H1 (cell line): Measurements from ENCODE around the gene NFKB1. TPM values are rescaled to one million over a fixed set of nuclear protein-coding genes. Genes with fewer than 3 reads are reported as not detected.

Source experiments
- CTCF ChIA-PET: fragments of 300-600 bp; sonication (Branson Sonifier 250); formaldehyde crosslinking; loops from one replicate; lab custom pipeline; 2021; ENCODE audit not compliant: partially characterized antibody; lab: Charles Lee
- POLR2A ChIA-PET: fragments of 300-600 bp; sonication (Branson Sonifier 250); formaldehyde crosslinking; loops from one replicate; lab custom pipeline; 2021; ENCODE audit warnings: inconsistent platforms; ENCODE audit not compliant: partially characterized antibody; lab: Charles Lee
- DNase-seq, 2 experiments: peaks; one replicate each; pipeline versions ENCODE4 v3.0.0 to v3.0.0-alpha.2; 2010 to 2022; ENCODE audit warnings: low spot score in 2 of 2, low read depth in 1 of 2, mixed read lengths in 1 of 2
- FAIRE-seq: peaks from 2 replicates; lab custom pipeline; 2011; peaks lifted over from hg19 to GRCh38; lab: Jason Lieb, UNC
- H2AFZ ChIP-seq: 2 replicates; pipeline ENCODE4 v1.8.1; 2012; ENCODE audit warnings: low read length, inconsistent platforms
- H2AK5ac ChIP-seq: 2 replicates; pipeline ENCODE4 v1.6.1; 2013; ENCODE audit warnings: low read depth, low read length
- H2BK120ac ChIP-seq: replicated peaks from 2 replicates; pipeline ENCODE3; 2013; ENCODE audit warnings: low read depth, low read length, inconsistent platforms
- H2BK12ac ChIP-seq: 2 replicates; pipeline ENCODE4 v1.6.1; 2013; ENCODE audit warnings: low read depth, low read length
- H2BK15ac ChIP-seq: 2 replicates; pipeline ENCODE4 v1.6.1; 2013; ENCODE audit warnings: low read length
- H2BK20ac ChIP-seq: 2 replicates; pipeline ENCODE4 v1.6.1; 2013; ENCODE audit warnings: low read length
- H2BK5ac ChIP-seq: 2 replicates; pipeline ENCODE4 v1.6.1; 2013; ENCODE audit warnings: low read depth, low read length
- H3K14ac ChIP-seq: 2 replicates; pipeline ENCODE4 v1.6.1; 2013; ENCODE audit warnings: inconsistent platforms; ENCODE audit not compliant: insufficient read length
- H3K18ac ChIP-seq: 2 replicates; pipeline ENCODE4 v1.6.1; 2013; ENCODE audit warnings: low read length; ENCODE audit errors: extremely low read depth
- H3K23ac ChIP-seq: 2 replicates; pipeline ENCODE4 v1.6.1; 2013; ENCODE audit warnings: inconsistent platforms; ENCODE audit not compliant: insufficient read length
- H3K23me2 ChIP-seq: 2 replicates; pipeline ENCODE4 v1.6.1; 2013; ENCODE audit warnings: low read depth, low read length
- H3K27ac ChIP-seq: 2 replicates; pipeline ENCODE4 v1.6.1; 2011; ENCODE audit warnings: low read depth, low read length, inconsistent platforms
- H3K27me3 ChIP-seq, 4 experiments: replicated peaks in 1 of 4; 1 replicate in 1 of 4; 2 replicates in 3 of 4; pipeline versions ENCODE4 v1.6.1 to v1.8.1; 2011 to 2013; ENCODE audit warnings: low read length in 3 of 4, mild to moderate bottlenecking in 3 of 4, inconsistent platforms in 2 of 4, mixed read lengths in 2 of 4, moderate library complexity in 1 of 4; ENCODE audit not compliant: control insufficient read depth in 3 of 4, insufficient read depth in 3 of 4; ENCODE audit errors: extremely low read depth in 1 of 4
- H3K36me3 ChIP-seq, 4 experiments: 2 replicates each; pipeline versions ENCODE4 v1.6.1 to v1.8.1; 2011 to 2013; ENCODE audit warnings: mild to moderate bottlenecking in 4 of 4, low read length in 3 of 4, moderate library complexity in 2 of 4, control low read depth in 1 of 4, inconsistent platforms in 1 of 4; ENCODE audit not compliant: insufficient read depth in 4 of 4, control insufficient read depth in 2 of 4
- H3K4ac ChIP-seq: replicated peaks from 2 replicates; pipeline ENCODE3; 2013; ENCODE audit warnings: low read length, low read depth, mixed read lengths, inconsistent platforms; ENCODE audit not compliant: insufficient read length
- H3K4me1 ChIP-seq, 4 experiments: replicated peaks in 1 of 4; 1 replicate in 1 of 4; 2 replicates in 3 of 4; pipeline versions ENCODE4 v1.6.1 to v1.8.1; 2011 to 2013; ENCODE audit warnings: low read length in 3 of 4, inconsistent platforms in 2 of 4, mixed read lengths in 1 of 4; ENCODE audit not compliant: insufficient read depth in 4 of 4, control insufficient read depth in 3 of 4
- H3K4me2 ChIP-seq, 2 experiments: 2 replicates each; pipeline versions ENCODE4 v1.6.1 to v1.8.1; 2011 to 2013; ENCODE audit warnings: low read depth in 2 of 2, low read length in 2 of 2, control low read depth in 1 of 2, inconsistent platforms in 1 of 2, mild to moderate bottlenecking in 1 of 2; ENCODE audit not compliant: insufficient read depth in 1 of 2
- H3K4me3 ChIP-seq, 4 experiments: fragments of 200-600, 300-600 bp in 1 of 4; sonication (generic), shearing (Covaris generic), sonication (Bioruptor Twin) in 1 of 4; 2 replicates each; pipeline versions ENCODE4 v1.5.1 to v1.8.1; 2011 to 2016; ENCODE audit warnings: low read length in 4 of 4, low read depth in 3 of 4, control low read depth in 2 of 4, inconsistent platforms in 2 of 4, mild to moderate bottlenecking in 2 of 4, mixed read lengths in 1 of 4, moderate library complexity in 1 of 4; ENCODE audit not compliant: insufficient read depth in 2 of 4; ENCODE audit errors: extremely low read depth in 1 of 4
- H3K56ac ChIP-seq: replicated peaks from 2 replicates; pipeline ENCODE3; 2013; ENCODE audit warnings: low read depth, mild to moderate bottlenecking, mixed read lengths, low read length, inconsistent platforms; ENCODE audit not compliant: insufficient read length
- H3K79me1 ChIP-seq: 2 replicates; pipeline ENCODE4 v1.6.1; 2013; ENCODE audit warnings: low read depth, low read length, control low read depth
- H3K79me2 ChIP-seq, 2 experiments: 2 replicates each; pipeline versions ENCODE4 v1.6.1 to v1.8.1; 2012 to 2013; ENCODE audit warnings: low read length in 2 of 2, mild to moderate bottlenecking in 2 of 2, inconsistent platforms in 1 of 2; ENCODE audit not compliant: insufficient read depth in 2 of 2, control insufficient read depth in 1 of 2
- H3K9ac ChIP-seq, 4 experiments: replicated peaks in 1 of 4; 1 replicate in 1 of 4; 2 replicates in 3 of 4; pipeline versions ENCODE4 v1.6.1 to v1.8.1; 2011 to 2013; ENCODE audit warnings: low read depth in 3 of 4, low read length in 3 of 4, control low read depth in 2 of 4, mild to moderate bottlenecking in 2 of 4, moderate library complexity in 2 of 4, inconsistent platforms in 1 of 4; ENCODE audit errors: extremely low read depth in 1 of 4
- H3K9me3 ChIP-seq, 2 experiments: 2 replicates each; pipeline versions ENCODE4 v1.6.1 to v1.8.1; 2012 to 2013; ENCODE audit warnings: mild to moderate bottlenecking in 2 of 2, moderate library complexity in 2 of 2, control low read depth in 1 of 2, inconsistent platforms in 1 of 2, low read depth in 1 of 2, low read length in 1 of 2, mixed read lengths in 1 of 2; ENCODE audit not compliant: insufficient read depth in 2 of 2
- H4K20me1 ChIP-seq, 2 experiments: replicated peaks in 1 of 2; 2 replicates each; pipeline versions ENCODE3 to v1.8.1; 2011 to 2013; ENCODE audit warnings: inconsistent platforms in 2 of 2, low read length in 2 of 2, mild to moderate bottlenecking in 1 of 2; ENCODE audit not compliant: insufficient read depth in 2 of 2, control insufficient read depth in 1 of 2
- H4K5ac ChIP-seq: 2 replicates; pipeline ENCODE4 v1.6.1; 2013; ENCODE audit warnings: low read length, low read depth, mixed read lengths, inconsistent platforms; ENCODE audit not compliant: insufficient read length
- H4K8ac ChIP-seq: 2 replicates; pipeline ENCODE4 v1.8.0; 2013; ENCODE audit warnings: mild to moderate bottlenecking, moderate library complexity, low read length, inconsistent platforms; ENCODE audit not compliant: insufficient read depth; ENCODE audit errors: extremely low read depth
- H4K91ac ChIP-seq: replicated peaks from 2 replicates; pipeline ENCODE3; 2013; ENCODE audit warnings: low read length, mixed read lengths, inconsistent platforms; ENCODE audit not compliant: insufficient read length
- ATF2 ChIP-seq: IDR thresholded peaks from 2 replicates; pipeline ENCODE4 v1.6.1; 2012; ENCODE audit warnings: low read length, inconsistent platforms
- BACH1 ChIP-seq: IDR thresholded peaks from 2 replicates; pipeline ENCODE4 v1.6.1; 2012; ENCODE audit warnings: low read length, improper control_type of control experiment
- GTF2F1 ChIP-seq: IDR thresholded peaks from 2 replicates; pipeline ENCODE4 v1.6.1; 2012; ENCODE audit warnings: low read depth, low read length, improper control_type of control experiment, borderline replicate concordance
- KDM1A ChIP-seq: fragments of 200-600, 300-600 bp; sonication (generic); IDR thresholded peaks from 2 replicates; pipeline ENCODE4 v1.7.1; 2016; ENCODE audit warnings: mild to moderate bottlenecking, low read length, borderline replicate concordance
- MAX ChIP-seq: IDR thresholded peaks from 2 replicates; pipeline ENCODE4 v1.6.1; 2012; ENCODE audit warnings: inconsistent platforms
- SP4 ChIP-seq: IDR thresholded peaks from 2 replicates; pipeline ENCODE4 v1.6.1; 2012; ENCODE audit warnings: low read length, inconsistent platforms
- TBP ChIP-seq: IDR thresholded peaks from 2 replicates; pipeline ENCODE4 v1.6.1; 2011; ENCODE audit warnings: low read depth, low read length, improper control_type of control experiment
- WGBS, 2 experiments: shearing (Covaris generic) in 1 of 2; methylation state at CpG; one replicate each; pipeline versions ENCODE4 v1.1.6 to v1.1.7; 2013 to 2015; ENCODE audit warnings: low lambda C conversion rate in 2 of 2, mixed read lengths in 2 of 2, inconsistent platforms in 1 of 2, low coverage in 1 of 2, missing lambda C conversion rate in 1 of 2; ENCODE audit not compliant: insufficient replicate concordance in 2 of 2, insufficient coverage in 1 of 2, insufficient read length in 1 of 2; ENCODE audit errors: extremely low coverage in 1 of 2, missing lambda C conversion rate in 1 of 2; 5-methylcytosine and 5-hydroxymethylcytosine counted together
- polyA plus RNA-seq, 7 experiments: library from polyadenylated mRNA; depleted of rRNA in 3 of 7; stranded (reverse) in 5 of 7; unstranded in 2 of 7; fragments of >200 nt in 5 of 7; fragments of 200-250 nt in 2 of 7; gene quantifications; 1 replicate in 5 of 7; 2 replicates in 1 of 7; 4 replicates in 1 of 7; pipeline versions ENCODE4 v1.2.1 to v1.2.3, GENCODE V29; 2011 to 2013; ENCODE audit warnings: missing spikeins in 2 of 7, mixed read lengths in 2 of 7
- total RNA-seq: library from RNA; stranded (reverse); fragmentation: NEBNext Ultra II Directional; extraction: Animal tissue kit (Norgen Biotek cat#: 25700); gene quantifications from 2 replicates; pipeline ENCODE4 v1.2.1, GENCODE V29; 2021

The NFKB1 gene
- total and polyA plus RNA-seq, 2 of the 8 experiments (the other 6 are each of a cell fraction or from before 2014, with no cell fraction given) = 2.9 to 6.8 TPM

GRCh38 chr4:102663073-102663472, 161.9 kb downstream of the NFKB1 start:
- H3K27ac ChIP-seq = no peak overlapping the region
- H3K27me3 ChIP-seq = no peaks in the 10 kb centered on the region
- POLR2A ChIA-PET = no interaction called here
- no peak overlapping the region for H4K8ac ChIP-seq
- H3K4me1 ChIP-seq = no peaks in the 10 kb centered on the region
- no peak overlapping the region for H3K9ac ChIP-seq
- no peak overlapping the region for H3K4me3 ChIP-seq
- no peak overlapping the region for H3K4ac ChIP-seq
- no peak overlapping the region for H2BK12ac ChIP-seq
- H3K23ac ChIP-seq = no peak overlapping the region
- no peak overlapping the region for H2BK120ac ChIP-seq
- H4K5ac ChIP-seq = no peak overlapping the region
- 95% methylated on average over 1 of the region's 1 CpG; no CpG with 5 or more reads in 1 of the 2 experiments for WGBS, 2 experiments
- no peak overlapping the region for H4K91ac ChIP-seq
- H2AFZ ChIP-seq = no peak overlapping the region
- H4K20me1 ChIP-seq = peaks cover 0 to 2% of the 10 kb centered on the region in 2 experiments
- H3K36me3 ChIP-seq = peaks cover 0 to 16% (median 1%) of the 10 kb centered on the region in 4 experiments; a peak in 2 of 8 replicates
- H2BK15ac ChIP-seq = no peak overlapping the region
- no peaks in the 10 kb centered on the region for H3K79me2 ChIP-seq
- no peak overlapping the region for H3K56ac ChIP-seq
- H3K18ac ChIP-seq = no peak overlapping the region
- H3K23me2 ChIP-seq = 0 out of 2 replicates have a peak, but pooled peaks cover 2% of the 10 kb centered on the region
- no peak for DNase-seq
- no peak overlapping the region for H3K4me2 ChIP-seq
- no peak overlapping the region for H3K14ac ChIP-seq
- CTCF ChIA-PET = no interaction called here
- H2BK5ac ChIP-seq = no peak overlapping the region
- no peaks in the 10 kb centered on the region for H3K9me3 ChIP-seq
- no peaks in the 10 kb centered on the region; the same call in 1 of the 2 replicates for H3K79me1 ChIP-seq
- H2AK5ac ChIP-seq = no peak overlapping the region
- no peak overlapping the region for H2BK20ac ChIP-seq
- no peak for FAIRE-seq
- TF ChIP-seq GTF2F1 = no peak
- TF ChIP-seq ATF2 = no peak
- TF ChIP-seq KDM1A = no peak
- no peak for TF ChIP-seq SP4
- no peak for TF ChIP-seq MAX
- no peak for TF ChIP-seq BACH1
- no peak for TF ChIP-seq TBP
